GM12892 (cell line): ENCODE measurements around the gene LCP2.

Experiments
- POLR2A ChIP-seq: IDR thresholded peaks from 2 replicates; pipeline ENCODE4 v1.6.1; 2011; ENCODE audit warnings: low read depth, low read length, control low read depth
- POLR2AphosphoS5 ChIP-seq: IDR thresholded peaks from 2 replicates; pipeline ENCODE4 v1.6.1; 2011; ENCODE audit warnings: low read depth, low read length, control low read depth

DNA sequence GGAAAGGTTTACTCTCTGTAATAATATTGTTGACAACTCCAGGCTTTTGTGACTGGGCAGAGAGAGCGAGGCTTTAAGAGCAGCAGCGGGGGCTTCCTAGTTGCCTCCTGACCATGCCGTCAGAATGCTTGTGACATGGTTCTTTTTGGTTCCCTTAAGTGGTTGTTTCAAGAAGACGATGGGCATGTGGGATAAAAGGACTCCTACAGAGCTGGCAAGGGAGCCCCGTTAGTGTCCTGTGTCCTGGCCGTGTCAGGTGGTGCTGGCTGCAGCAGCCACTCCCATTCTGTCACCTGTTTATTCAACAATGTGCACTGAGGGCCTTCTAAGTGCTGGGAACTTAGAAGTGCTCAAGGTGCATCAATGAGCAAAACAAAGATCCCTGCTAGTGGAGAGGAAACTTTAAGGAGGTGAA, 19.7 kb downstream of the LCP2 start:
- no peak for TF ChIP-seq POLR2A
- TF ChIP-seq POLR2AphosphoS5 = no peak
